HCT116 (cell line): ENCODE results near the gene PA2G4. TPM values are rescaled to one million over a fixed set of nuclear protein-coding genes. Genes with fewer than 3 reads are reported as not detected.

ENCODE experiments used
- ATAC-seq: fragments of 200-7000 bp; cut with Tn5 transposase; 2 replicates; pipeline ENCODE4 v1.9.1; 2020; ENCODE audit warnings: mild to moderate bottlenecking, moderate library complexity
- BruUV-seq: library from RNA; stranded (reverse); fragments of 400-500 nt; replicated peaks from 2 replicates; lab custom pipeline; 2021; lab: Mats Ljungman, UMichigan
- CTCF ChIA-PET: fragments of 300-600 bp; sonication (Branson Sonifier 250); formaldehyde crosslinking; loops from one replicate; lab custom pipeline; 2021; ENCODE audit warnings: antibody characterized with exemption; lab: Charles Lee
- POLR2A ChIA-PET: fragments of 300-600, 350-600 bp; sonication (Branson Sonifier 250); formaldehyde crosslinking; loops from one replicate; lab custom pipeline; 2021; ENCODE audit warnings: antibody characterized with exemption; lab: Charles Lee
- RAD21 ChIA-PET, 2 experiments: fragments of 300-600 bp; sonication (Branson Sonifier 250); formaldehyde crosslinking; loops; one replicate each; lab custom pipeline; 2023; ENCODE audit warnings: low total read pairs in 2 of 2; ENCODE audit not compliant: uncharacterized antibody in 2 of 2, unreplicated experiment in 2 of 2, low non-redundant PET in 1 of 2; lab: Charles Lee
- DNase-seq: peaks from one replicate; pipeline ENCODE4 v3.0.0-alpha.2; 2010; ENCODE audit warnings: low read depth, low spot score
- H2AFZ ChIP-seq: fragments of 200-600 bp; shearing (Covaris generic), sonication (generic); 2 replicates; pipeline ENCODE4 v1.6.1; 2017; ENCODE audit warnings: low read depth, mixed run types, mixed read lengths, antibody characterized with exemption, low read length; ENCODE audit not compliant: poor library complexity, severe bottlenecking
- H3K27ac ChIP-seq: 2 replicates; pipeline ENCODE4 v1.5.1; 2012; ENCODE audit warnings: low read depth, low read length
- H3K27me3 ChIP-seq: fragments of 200-600 bp; sonication (generic); 2 replicates; pipeline ENCODE4 v1.6.1; 2016; ENCODE audit warnings: mixed run types, low read length, mixed read lengths; ENCODE audit not compliant: insufficient read depth
- H3K36me3 ChIP-seq, 2 experiments: fragments of 200-500 bp in 1 of 2; fragments of 200-600 bp in 1 of 2; sonication (Bioruptor generic) in 1 of 2; sonication (generic) in 1 of 2; 2 replicates each; pipeline versions ENCODE4 v1.5.1 to v1.6.1; 2014 to 2016; ENCODE audit warnings: low read length in 2 of 2, inconsistent platforms in 1 of 2, mixed read lengths in 1 of 2, mixed run types in 1 of 2; ENCODE audit not compliant: insufficient read depth in 2 of 2, control insufficient read depth in 1 of 2
- H3K4me1 ChIP-seq, 2 experiments: fragments of 200-600 bp in 1 of 2; sonication (generic) in 1 of 2; 2 replicates each; pipeline versions ENCODE4 v1.5.1 to v1.6.1; 2012 to 2017; ENCODE audit warnings: low read length in 2 of 2, inconsistent platforms in 1 of 2, mild to moderate bottlenecking in 1 of 2, mixed read lengths in 1 of 2, mixed run types in 1 of 2, moderate library complexity in 1 of 2; ENCODE audit not compliant: insufficient read depth in 2 of 2, control insufficient read depth in 1 of 2
- H3K4me2 ChIP-seq: fragments of 200-600 bp; sonication (generic); 2 replicates; pipeline ENCODE4 v1.6.1; 2017; ENCODE audit warnings: mixed run types, low read length, mixed read lengths
- H3K4me3 ChIP-seq, 2 experiments: fragments of 200-600 bp in 1 of 2; sonication (generic) in 1 of 2; replicated peaks in 1 of 2; 2 replicates each; pipeline ENCODE4 v1.5.1; 2011 to 2016; ENCODE audit warnings: low read length in 2 of 2, control low read depth in 1 of 2, low read depth in 1 of 2, mild to moderate bottlenecking in 1 of 2, mixed read lengths in 1 of 2, mixed run types in 1 of 2
- H3K79me2 ChIP-seq: fragments of 200-600 bp; sonication (generic); 2 replicates; pipeline ENCODE4 v1.6.1; 2017; ENCODE audit warnings: mild to moderate bottlenecking, mixed run types, low read length, moderate library complexity, mixed read lengths; ENCODE audit not compliant: insufficient read depth
- H3K9ac ChIP-seq: fragments of 200-600 bp; sonication (generic); 2 replicates; pipeline ENCODE4 v1.6.1; 2016; ENCODE audit warnings: low read length, mixed read lengths
- H3K9me2 ChIP-seq: fragments of 200-600 bp; sonication (generic), shearing (Covaris generic); 2 replicates; pipeline ENCODE4 v1.6.1; 2017; ENCODE audit warnings: mixed run types, mild to moderate bottlenecking, moderate library complexity; ENCODE audit not compliant: insufficient read depth
- H3K9me3 ChIP-seq, 2 experiments: fragments of 200-500 bp in 1 of 2; fragments of 200-600 bp in 1 of 2; sonication (Bioruptor generic) in 1 of 2; sonication (generic) in 1 of 2; 2 replicates each; pipeline ENCODE4 v1.6.1; 2014 to 2017; ENCODE audit warnings: low read length in 2 of 2, mixed read lengths in 2 of 2, inconsistent platforms in 1 of 2, low read depth in 1 of 2, mild to moderate bottlenecking in 1 of 2, mixed run types in 1 of 2, moderate library complexity in 1 of 2; ENCODE audit not compliant: control insufficient read depth in 1 of 2, insufficient read depth in 1 of 2
- H4K20me1 ChIP-seq: fragments of 200-600 bp; sonication (generic), shearing (Covaris generic); 2 replicates; pipeline ENCODE4 v1.6.1; 2017; ENCODE audit warnings: mixed run types, mild to moderate bottlenecking, moderate library complexity; ENCODE audit not compliant: insufficient read depth
- ATF3 ChIP-seq: IDR thresholded peaks from 2 replicates; pipeline ENCODE4 v1.6.1; 2012
- CEBPB ChIP-seq: IDR thresholded peaks from 2 replicates; pipeline ENCODE4 v1.6.1; 2012; ENCODE audit warnings: low read depth
- CTCF ChIP-seq, 3 experiments: fragments of 200-600 bp in 1 of 3; sonication (generic) in 1 of 3; IDR thresholded peaks in 2 of 3; conservative IDR thresholded peaks in 1 of 3; 2 replicates each; pipeline ENCODE4 v1.5.1; 2012 to 2017; ENCODE audit warnings: low read depth in 2 of 3, low read length in 2 of 3, antibody characterized with exemption in 1 of 3, borderline replicate concordance in 1 of 3, control low read depth in 1 of 3, mild to moderate bottlenecking in 1 of 3, mixed read lengths in 1 of 3, mixed run types in 1 of 3, moderate library complexity in 1 of 3; ENCODE audit not compliant: insufficient read depth in 1 of 3
- EGR1 ChIP-seq: IDR thresholded peaks from 2 replicates; pipeline ENCODE4 v1.6.1; 2012; ENCODE audit warnings: low read depth
- EZH2 ChIP-seq: fragments of 200-600 bp; sonication (generic); IDR thresholded peaks from 2 replicates; pipeline ENCODE4 v1.6.1; 2017; ENCODE audit warnings: antibody characterized with exemption, mixed run types
- EZH2phosphoT487 ChIP-seq: fragments of 200-600 bp; IDR thresholded peaks from 2 replicates; pipeline ENCODE4 v1.6.1; 2018; ENCODE audit warnings: antibody characterized with exemption, borderline replicate concordance
- JUND ChIP-seq: IDR thresholded peaks from 2 replicates; pipeline ENCODE4 v1.6.1; 2012
- POLR2AphosphoS5 ChIP-seq: IDR thresholded peaks from 2 replicates; pipeline ENCODE4 v1.6.1; 2011; ENCODE audit warnings: mild to moderate bottlenecking, low read depth, low read length, moderate library complexity
- RAD21 ChIP-seq: IDR thresholded peaks from 2 replicates; pipeline ENCODE4 v1.6.1; 2012; ENCODE audit warnings: low read depth, mild to moderate bottlenecking
- SP1 ChIP-seq: IDR thresholded peaks from 2 replicates; pipeline ENCODE4 v1.6.1; 2012; ENCODE audit warnings: low read depth
- TCF7L2 ChIP-seq: IDR thresholded peaks from 2 replicates; pipeline ENCODE4 v1.7.0; 2011; ENCODE audit warnings: borderline replicate concordance, inconsistent platforms; ENCODE audit not compliant: insufficient read depth, insufficient read length; ENCODE audit errors: extremely low read depth
- ZBTB33 ChIP-seq: IDR thresholded peaks from 2 replicates; pipeline ENCODE4 v1.6.1; 2011; ENCODE audit warnings: mild to moderate bottlenecking, low read length, moderate library complexity; ENCODE audit not compliant: insufficient replicate concordance; ENCODE audit errors: extremely low read depth
- ZFX ChIP-seq: fragments of 450-650 bp; IDR thresholded peaks from 2 replicates; pipeline ENCODE4 v1.6.1; 2017
- ZNF274 ChIP-seq: fragments of 200-500 bp; sonication (Bioruptor generic); IDR thresholded peaks from 2 replicates; pipeline ENCODE4 v1.6.1; 2014; ENCODE audit warnings: mild to moderate bottlenecking, low read depth, low read length, inconsistent platforms
- intact Hi-C: fragments of 100-400 bp; cut with micrococcal nuclease; formaldehyde crosslinking; loops from 2 replicates; pipeline ENCODE4 v1.10.0; 2022
- total RNA-seq: library from RNA; stranded (reverse); gene quantifications from one replicate; pipeline ENCODE4 v1.2.1, GENCODE V29; 2021; ENCODE audit not compliant: unreplicated experiment

Gene PA2G4
- total RNA-seq, 1 experiment from 2014 or later, result 302 TPM

- Histone ChIP-seq H2AFZ (no peak overlapping the region), H3K4me3 (peak overlapping the region; percentile 19 to 22; a peak in 3 of 4 replicates)
Observed at GRCh38 chr12:56127485-56127887, 23.1 kb downstream of the PA2G4 start.

More at GRCh38 chr12:56127485-56127887, 23.1 kb downstream of the PA2G4 start:
- peak overlapping the region; percentile 2; the same call in 1 of the 2 replicates for H3K27ac ChIP-seq
- CTCF ChIA-PET, result interaction anchor here (0.7 to 1.9 kb wide), 8 partner anchors 9 to 389 kb away, joined by 3 to 24 read pairs (median 4); partner anchors contain the start of genes MYL6, MYL6B, PA2G4 and SMARCC2
- no peaks in the 10 kb centered on the region for H3K9me2 ChIP-seq
- H3K4me1 ChIP-seq, result peaks cover 16 to 33% of the 10 kb centered on the region in 2 experiments
- TF ChIP-seq POLR2AphosphoS5, result no peak
- no peak for TF ChIP-seq ZFX
- TF ChIP-seq EZH2, result no peak
- no peak for TF ChIP-seq RAD21
- no peak for TF ChIP-seq CTCF (IDR thresholded peaks at IDR 0.05 in 2 of 3, conservative IDR thresholded peaks at IDR 0.05 in 1 of 3; ENCODE audit: borderline replicate concordance in 1 of 3, insufficient read depth in 1 of 3, low read depth in 2 of 3, low read length in 2 of 3)
- TF ChIP-seq EGR1, result no peak
- TF ChIP-seq ZBTB33, result no peak
- no peak for TF ChIP-seq EZH2phosphoT487
- no peak for TF ChIP-seq SP1
- TF ChIP-seq ZNF274, result no peak
- TF ChIP-seq JUND, result no peak
- no peak for TF ChIP-seq CEBPB
- no peak for TF ChIP-seq TCF7L2
- TF ChIP-seq ATF3, result no peak
- ATAC-seq (no peak), DNase-seq (no peak)
- intact Hi-C loops, result loop anchor here (2.0 kb wide), 1 partner anchor 337 kb away; no protein-coding TSS in a partner anchor
- H4K20me1 ChIP-seq, result no peaks in the 10 kb centered on the region
- H3K9ac ChIP-seq, result peak overlapping the region; percentile 32
- RAD21 ChIA-PET, result interaction anchor here (1.1 to 1.3 kb wide), 2 partner anchors 24 to 62 kb away, joined by 3 to 6 read pairs; partner anchors contain the start of genes MYL6B (in 1 of the 2) and SMARCC2 (in 1 of the 2)
- TSS peak; percentile 89 for BruUV-seq
- POLR2A ChIA-PET, result interaction anchor here (0.6 to 2.8 kb wide), 18 partner anchors 7 to 389 kb away, joined by 3 to 42 read pairs (median 6); partner anchors contain the start of genes MYL6, MYL6B, PA2G4 and RNF41
- H3K4me2 ChIP-seq, result peak overlapping the region; percentile 66
- peaks cover 12 to 24% of the 10 kb centered on the region in 2 experiments; a peak in 3 of 4 replicates for H3K36me3 ChIP-seq
- H3K27me3 ChIP-seq, result no peaks in the 10 kb centered on the region
- no peaks in the 10 kb centered on the region for H3K9me3 ChIP-seq
- peaks cover 29% of the 10 kb centered on the region for H3K79me2 ChIP-seq
